Measurements from ENCODE around the gene USH1C. TPM values are rescaled to one million over a fixed set of nuclear protein-coding genes. Genes with fewer than 3 reads are reported as not detected.

USH1C gene
- total RNA-seq, 1 experiment from 2014 or later: 35.4 TPM

DNA sequence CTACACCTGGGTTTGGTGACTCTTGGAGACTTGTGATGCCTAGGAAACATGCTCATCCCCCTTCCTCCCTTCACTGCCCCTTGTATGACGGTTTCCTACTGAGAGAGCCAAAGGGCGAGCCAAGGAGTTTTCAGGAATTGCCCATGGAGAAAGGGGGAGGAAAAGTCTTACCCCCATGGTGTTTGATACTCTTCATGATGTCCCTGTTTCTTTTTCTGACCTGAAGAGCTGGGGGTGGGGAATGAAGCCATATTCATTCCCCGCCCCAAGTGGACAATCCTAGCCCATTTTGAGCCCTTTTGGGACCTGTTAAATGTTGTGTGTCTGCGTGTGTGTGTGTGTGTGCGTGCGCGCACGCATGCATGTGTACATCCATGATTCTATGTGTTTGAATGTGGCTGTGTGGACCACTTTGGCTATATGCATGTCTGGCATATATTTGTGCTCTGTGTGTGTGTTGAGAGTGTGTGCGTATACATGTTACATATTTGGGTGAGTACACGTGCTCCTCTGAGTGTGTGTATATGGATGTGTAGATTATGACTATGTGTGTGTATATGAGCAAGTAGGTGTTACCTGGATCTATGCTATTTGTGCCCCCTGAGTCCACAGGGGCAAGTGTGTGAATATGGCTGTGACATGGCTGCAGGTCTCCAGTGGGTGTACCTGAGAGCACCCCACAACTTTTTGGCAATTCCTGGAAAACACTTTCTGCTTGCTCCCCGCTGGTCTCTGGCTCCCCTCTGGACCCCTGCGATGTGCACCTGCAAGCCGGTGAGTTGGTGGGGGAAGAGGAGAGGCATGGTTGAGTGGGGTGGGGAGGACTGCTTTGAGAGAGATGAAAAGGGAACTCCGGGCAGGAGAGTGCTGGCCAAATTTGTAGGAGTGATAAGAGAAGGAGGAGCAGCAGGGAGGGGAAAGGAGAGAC, 27.5 kb upstream of the USH1C start:
- DNase-seq (ENCODE audit: extremely low read depth, low read depth): no peak

DNA sequence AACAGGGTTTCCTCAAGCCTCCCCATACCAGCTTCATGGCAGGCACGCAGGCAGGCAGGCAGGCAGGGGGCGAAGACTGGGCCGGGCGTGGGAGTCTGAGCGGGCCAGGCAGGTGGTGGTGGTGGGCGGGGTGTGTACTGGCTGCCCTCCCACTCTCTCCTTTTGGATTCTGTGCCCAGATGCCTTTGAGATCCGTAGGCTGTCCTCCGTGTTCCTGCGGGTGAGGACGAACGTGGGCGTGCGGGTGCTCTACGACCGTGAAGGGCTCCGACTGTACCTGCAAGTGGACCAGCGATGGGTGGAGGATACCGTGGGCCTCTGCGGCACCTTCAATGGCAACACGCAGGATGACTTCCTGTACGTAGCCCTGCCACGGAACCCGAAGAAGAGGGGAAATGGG, 25.8 kb upstream of the USH1C start:
- no peak for DNase-seq (ENCODE audit: extremely low read depth, low read depth)

DNA sequence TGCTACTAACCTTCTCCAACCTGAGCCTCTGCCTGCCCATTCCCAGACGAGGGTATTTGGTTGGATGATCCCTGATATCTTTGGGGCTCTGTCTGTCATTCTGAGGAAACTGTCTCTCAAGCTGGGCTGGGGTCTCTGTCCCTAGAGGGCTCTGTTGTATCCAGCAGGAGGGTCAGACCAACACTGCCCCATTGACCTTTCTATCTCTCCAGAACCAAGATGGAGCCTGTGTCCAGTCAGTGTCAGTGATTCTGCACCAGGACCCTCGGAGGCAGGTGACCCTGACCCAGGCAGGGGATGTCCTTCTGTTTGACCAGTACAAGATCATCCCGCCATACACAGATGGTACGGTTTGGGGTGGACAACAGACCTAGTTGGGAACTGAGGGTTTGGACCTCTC, 24.7 kb upstream of the USH1C start:
- no peak for DNase-seq (ENCODE audit: extremely low read depth, low read depth)

DNA sequence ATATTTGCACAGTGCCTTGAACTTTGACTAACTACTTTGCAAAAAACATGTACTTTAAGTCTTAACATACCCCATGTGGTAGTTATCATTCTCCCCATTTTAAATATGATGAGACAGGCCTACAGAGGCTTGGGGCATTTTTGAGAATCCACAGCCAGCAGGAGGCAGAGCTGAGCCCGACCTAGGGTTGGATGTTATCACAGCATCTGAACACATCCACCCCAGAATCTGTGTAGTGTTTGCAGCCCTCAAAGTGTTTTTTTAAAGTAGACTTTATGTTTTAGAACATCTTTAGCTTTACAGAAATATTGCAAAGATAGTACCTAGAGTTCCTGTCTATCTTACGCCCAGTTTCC, 20.4 kb upstream of the USH1C start:
- DNase-seq (ENCODE audit: extremely low read depth, low read depth): no peak

DNA sequence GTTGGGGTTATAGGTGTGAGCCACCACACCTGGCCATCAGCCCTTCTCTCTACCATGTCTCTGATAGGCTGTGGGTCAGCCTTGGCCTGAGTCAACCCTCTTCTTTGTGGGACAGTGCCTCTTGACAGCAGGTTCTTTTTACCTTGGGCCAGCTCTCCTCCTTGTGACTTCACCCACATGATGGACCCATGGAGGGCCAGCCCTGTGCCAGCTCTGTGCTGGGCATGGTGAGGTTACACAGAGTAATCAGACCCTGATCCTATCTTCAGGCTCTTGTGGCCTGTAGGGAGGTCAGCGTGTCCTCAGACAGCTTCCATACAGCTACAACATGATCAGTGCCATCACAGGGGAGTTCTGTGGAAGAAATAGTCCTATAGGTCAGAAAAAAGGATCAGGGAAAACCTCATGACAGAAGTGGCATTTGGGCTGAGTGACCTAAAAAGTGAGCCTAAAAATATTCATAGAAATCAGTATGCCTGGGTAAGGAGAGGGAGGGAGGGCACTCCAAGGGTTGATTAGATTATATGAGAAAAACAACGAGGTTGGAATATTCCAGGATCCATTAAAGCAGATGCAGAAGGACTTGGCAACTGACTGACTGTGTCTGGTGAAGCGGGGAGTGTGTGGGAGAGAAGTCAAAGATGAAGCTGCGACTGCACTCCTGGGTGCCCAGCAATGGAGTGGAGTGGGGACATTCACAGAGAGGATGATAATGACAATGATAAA, 19.9 kb upstream of the USH1C start:
- DNase-seq (ENCODE audit: extremely low read depth, low read depth): no peak

DNA sequence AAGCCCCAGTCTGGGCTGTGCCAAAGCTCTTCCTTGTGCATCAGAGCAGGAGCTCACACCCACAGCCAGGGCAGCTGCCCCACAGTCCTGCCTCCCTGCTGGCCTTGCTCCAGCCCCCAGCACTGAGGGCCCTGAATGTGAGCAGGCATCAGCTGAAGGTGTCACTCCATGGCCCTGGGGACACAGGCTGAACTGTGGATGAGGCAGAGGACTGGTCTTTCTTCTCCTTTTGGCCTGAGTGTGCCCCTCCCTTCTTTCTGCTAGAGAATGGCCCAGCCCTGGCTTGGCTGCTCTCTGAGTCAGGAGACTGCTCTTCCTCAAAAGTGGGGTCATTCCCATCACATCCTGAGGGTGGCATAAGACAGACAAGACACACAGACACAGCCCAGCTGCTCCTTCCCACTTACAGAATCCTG, 19.0 kb upstream of the USH1C start:
- no peak for DNase-seq (ENCODE audit: extremely low read depth, low read depth)

DNA sequence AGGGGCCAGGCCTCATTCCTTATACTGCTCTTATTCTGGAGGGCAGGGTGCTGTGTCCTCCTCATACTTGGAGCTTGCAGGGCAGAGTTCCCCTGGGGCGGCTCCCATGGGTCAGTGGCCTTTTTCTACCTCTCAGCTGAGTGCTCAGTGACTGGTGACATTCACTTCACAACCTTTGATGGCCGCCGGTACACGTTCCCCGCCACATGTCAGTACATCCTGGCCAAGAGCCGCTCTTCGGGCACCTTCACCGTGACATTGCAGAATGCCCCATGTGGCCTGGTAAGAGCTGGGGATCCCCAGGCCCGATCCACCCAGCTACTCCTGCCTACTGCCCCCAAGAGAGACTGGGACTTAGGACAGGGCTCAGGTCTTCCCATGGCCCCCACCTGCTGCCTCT, 17.3 kb upstream of the USH1C start:
- no peak for DNase-seq (ENCODE audit: extremely low read depth, low read depth)

DNA sequence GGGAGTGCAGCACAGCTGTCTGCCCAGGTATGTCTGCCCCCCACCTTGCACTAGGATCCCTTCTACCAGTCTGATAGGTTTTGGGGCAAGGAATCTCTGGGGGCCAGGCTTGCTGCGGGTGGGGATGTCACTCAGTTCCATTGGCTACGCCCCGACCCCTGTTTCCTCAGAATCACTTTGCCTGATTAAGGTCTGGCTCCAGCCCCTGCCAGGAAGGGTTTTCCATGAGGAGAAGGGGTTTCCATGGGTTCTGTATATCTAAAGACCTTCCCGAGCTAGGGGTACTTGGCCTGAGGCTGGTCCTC, 16.8 kb upstream of the USH1C start:
- DNase-seq (ENCODE audit: extremely low read depth, low read depth): no peak

DNA sequence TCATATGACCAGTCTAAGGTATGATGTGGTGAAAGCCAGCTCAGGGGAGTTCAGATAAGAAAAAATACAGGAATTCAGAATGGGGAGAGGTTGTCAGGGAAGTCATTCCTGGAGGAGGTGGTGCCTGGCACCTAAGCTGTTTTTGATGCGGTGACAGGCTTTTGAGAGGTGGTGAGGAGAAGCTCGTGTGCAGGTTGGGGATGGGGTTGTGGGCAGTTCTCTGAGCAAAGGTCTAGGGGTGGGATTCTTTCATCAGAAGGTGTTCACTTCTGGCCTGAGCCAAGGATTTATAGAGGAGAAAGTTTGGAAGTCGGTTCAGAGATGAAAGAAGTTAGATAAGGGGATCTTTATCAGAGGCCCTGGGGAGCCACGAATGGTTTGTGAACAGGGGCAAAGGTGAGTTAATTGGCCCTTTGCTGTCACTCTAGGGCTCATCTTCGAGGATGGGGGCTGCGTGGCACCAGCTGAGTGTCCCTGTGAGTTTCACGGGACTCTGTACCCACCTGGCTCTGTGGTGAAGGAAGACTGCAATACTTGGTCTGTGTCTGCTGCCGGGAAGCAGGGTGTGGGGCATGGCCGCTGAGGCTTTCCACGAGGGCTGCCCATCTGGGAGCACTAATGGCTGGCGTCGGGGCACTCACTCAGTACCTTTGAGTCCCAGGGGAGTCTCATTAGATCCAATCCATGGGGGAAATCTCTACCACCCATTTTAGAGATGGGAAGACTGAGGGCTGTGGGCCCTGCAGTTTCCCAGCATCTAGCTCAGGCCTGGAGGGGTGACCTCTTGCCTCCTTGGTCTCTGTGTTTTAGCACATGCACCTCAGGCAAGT, 16.3 kb upstream of the USH1C start:
- DNase-seq (ENCODE audit: extremely low read depth, low read depth): no peak

DNA sequence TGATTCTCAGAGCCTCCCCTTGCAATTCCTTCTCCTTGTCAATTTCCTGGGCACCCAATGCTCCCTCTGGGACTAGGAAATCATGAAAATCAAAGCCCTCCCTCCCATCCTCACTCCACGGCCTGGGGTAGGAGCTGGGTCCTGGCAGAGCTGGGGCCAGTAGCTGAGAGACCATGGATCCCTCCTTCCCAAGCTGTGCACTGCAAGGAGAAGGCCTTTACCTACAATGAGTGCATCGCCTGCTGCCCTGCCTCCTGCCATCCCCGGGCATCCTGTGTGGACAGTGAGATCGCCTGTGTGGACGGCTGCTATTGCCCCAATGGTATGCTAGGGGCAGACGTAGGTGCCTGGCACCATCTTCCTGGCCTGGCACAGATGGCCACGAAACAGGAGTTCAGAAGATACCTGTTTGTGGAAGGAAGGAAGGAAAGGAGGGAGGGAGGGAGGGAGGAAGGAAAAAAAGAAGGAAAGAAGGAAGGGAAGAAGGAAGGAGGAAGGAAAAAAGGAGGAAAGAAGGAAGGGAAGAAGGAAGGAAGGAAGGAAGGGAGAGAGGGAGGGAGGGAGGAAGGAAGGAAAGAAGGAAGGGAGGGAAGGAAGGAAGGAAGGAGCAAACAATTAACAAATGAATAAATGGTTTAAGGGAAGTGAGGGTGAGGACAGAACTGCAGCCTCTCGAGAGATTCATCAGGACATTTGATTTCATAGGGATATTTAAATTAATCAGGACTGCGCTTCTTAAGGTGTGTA, 15.3 kb upstream of the USH1C start:
- no peak for DNase-seq (ENCODE audit: extremely low read depth, low read depth)

DNA sequence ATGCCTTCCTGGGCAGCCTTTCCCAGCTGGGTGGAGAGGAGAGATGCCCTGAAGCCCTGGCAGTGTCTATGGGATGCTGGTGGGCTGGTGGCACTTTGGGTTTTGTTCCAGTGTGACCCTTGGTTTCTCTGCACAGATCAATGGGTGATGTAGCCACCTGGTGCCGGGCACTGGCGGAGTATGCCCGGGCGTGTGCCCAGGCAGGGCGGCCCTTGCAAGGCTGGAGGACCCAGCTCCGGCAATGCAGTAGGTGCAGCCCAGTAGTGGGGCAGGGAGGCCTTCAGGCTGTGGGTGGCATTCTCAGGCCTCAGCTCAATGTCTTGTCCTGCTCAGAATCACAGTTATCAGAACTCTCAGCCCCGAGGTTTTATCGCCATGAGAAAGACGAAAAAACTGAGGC, 14.7 kb upstream of the USH1C start:
- no peak for DNase-seq (ENCODE audit: extremely low read depth, low read depth)

DNA sequence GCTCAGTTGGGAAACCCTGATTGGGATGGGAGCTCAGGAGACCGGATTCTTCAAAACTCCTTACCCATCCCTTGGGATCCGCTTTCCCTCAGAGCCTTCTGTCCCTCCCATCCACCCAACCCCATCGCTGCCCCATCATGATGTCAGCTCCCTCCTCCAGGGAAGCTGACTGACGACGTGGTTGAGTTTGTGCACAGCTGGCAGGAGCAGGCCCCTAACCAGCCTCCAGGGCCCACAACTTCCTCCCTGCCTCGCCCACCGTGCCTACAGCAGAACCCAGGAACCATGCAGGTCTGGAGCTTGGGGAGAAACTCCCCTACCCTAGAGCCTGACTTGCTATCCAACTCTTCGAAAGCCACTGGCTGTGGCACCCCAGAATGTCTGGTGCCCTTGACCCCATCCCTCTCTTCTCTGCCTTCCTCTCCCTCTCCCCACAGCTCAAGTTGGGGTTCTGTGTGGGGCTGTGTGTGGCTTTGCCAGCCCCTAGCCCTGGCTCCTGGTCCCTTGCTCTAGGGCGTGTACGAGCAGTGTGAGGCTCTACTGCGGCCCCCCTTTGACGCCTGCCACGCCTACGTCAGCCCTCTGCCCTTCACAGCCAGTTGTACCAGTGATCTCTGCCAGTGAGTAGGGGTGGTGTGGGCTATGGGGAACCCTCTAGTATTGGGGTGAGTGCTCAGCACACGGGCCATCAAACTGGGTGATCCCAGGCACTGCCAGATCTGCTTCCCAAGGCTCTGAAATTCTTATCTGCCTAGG, 14.0 kb upstream of the USH1C start:
- DNase-seq (ENCODE audit: extremely low read depth, low read depth): no peak

DNA sequence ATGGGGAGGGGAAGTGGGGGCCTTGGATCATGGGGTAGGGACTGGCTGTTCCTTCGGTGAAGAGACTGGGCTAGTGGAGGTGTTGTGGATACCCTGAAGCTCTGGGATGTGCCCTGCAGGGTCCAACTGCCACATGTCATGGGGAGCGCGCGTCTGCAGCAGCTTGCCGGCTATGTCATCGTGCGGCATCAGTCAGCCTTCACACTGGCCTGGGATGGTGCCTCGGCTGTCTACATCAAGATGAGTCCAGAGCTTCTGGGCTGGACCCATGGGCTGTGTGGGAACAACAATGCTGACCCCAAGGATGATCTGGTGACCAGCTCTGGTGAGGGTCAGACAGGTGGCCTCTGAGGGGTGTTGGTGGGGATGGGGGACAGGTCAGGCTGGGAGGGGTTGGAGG, 12.8 kb upstream of the USH1C start:
- DNase-seq (ENCODE audit: extremely low read depth, low read depth): no peak

DNA sequence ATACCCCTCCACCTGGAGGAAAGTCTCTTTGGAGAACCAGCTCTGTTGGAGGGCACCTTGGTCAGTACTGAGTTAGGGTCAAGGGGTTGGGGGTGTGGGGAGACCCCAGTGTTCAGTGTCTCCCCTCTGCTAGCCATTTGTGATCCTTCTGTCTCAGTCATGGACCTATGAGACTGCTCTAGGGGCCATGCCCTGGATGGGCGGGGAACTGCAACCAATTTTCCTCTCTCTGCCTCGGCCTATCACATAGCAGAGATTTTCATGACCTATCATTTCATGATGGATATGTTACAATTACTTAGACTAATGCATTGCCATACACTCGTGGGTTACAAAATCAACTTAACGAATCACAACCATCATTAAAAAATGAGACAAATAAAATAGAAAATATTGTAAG, 10.3 kb upstream of the USH1C start:
- no peak for DNase-seq (ENCODE audit: extremely low read depth, low read depth)

DNA sequence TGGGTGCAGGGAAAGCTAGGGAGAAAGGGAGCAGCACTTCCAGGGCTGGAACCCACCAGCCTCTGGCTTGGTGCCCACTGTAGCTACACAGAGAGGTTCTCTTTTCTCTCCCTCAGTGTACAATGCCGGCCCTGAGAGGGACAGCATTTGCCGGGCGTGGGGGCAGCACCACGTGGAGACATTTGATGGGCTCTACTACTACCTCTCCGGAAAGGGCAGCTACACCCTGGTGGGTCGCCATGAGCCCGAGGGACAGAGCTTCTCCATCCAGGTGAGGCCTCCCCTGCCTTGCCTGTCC, 9.0 kb upstream of the USH1C start:
- no peak for DNase-seq (ENCODE audit: extremely low read depth, low read depth)

DNA sequence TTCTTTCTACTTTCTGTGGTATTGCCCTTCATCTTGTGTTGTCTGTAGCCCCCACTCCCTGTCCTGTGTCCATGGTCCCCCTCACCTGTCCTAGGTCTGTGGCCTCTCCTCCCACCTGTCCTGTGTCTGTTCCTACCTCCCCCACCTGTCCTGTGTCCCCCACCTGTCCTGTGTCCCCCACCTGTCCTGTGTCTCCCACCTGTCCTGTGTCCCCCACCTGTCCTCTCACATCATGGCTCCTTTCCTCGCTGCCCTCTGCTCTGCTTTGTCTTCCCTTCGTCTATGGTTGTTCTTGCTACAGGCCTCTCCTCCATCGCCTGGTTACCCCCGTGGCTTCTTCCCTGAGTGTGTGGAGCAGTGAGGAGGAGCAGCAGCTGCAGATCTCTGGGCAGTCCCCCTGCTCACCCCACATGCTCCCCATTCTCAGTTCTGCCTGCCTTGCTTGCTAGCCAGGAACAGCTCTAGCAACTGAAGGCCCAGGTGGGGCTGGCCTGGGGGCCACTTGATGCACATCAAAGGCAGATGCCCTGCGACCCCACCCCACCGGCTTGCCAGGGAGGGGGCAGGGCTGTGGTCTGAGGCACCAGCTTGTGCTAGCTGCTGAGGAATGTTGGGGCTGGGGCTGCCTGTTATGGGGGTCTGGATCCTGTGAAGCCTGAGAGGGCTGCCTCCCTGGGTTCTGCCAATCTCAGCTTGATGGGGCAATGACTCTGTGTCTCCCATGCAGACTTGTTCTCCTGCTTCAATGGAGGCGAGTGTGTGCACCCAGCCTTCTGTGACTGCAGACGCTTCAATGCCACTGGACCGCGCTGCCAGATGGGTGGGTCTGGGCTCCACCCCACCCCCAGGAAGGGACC, 8.4 kb upstream of the USH1C start:
- no peak for DNase-seq (ENCODE audit: extremely low read depth, low read depth)

DNA sequence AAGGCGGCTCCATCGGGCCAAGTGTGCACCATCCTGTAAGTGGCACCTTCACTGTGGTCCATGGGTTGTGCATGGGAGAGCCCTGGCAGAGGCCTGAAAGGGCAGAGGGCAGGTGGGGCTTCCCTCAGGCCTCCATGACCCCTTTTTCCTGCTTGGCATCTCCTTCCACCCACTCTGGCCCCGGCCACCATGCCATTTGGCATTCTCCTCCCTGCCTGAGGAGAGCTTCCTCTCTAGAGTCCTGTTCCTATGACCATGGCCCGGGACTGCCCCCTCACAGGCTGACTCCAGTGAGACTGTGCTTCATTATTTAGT, 7.8 kb upstream of the USH1C start:
- no peak for DNase-seq (ENCODE audit: extremely low read depth, low read depth)

DNA sequence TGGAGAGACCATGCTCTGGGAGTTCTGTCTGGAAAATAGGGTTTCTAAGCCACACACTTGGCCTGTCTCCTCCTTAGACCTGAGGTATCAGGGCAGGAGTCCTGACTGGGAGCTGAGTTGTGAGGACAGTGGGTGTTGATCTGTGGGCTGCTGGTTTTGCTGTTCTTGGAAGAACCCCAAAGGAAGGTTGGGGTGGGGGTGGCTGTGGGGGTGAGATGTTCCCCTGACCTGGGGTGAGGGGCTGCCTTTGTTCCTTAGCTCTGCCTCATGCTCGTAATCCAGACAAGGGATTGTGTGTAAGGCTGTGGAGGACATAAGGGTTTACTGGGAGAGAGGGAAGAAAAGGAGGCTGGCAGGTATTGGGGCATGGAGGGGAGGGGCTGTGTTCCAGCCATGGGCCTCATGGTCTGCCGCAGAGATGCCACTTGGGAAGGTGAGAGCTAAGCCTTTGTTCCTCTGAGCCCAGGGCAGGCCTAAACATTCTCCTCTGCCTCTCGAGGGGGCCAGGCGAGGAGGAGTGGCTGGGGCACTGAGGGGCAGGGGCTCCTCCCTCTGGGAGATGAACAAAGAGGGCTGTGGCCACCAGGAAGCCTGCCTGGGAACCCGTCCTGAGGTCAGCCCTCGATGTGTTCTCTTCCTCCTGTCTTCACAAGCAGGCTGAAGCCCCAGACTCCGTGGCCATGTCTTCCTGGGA, 7.3 kb upstream of the USH1C start:
- DNase-seq (ENCODE audit: extremely low read depth, low read depth): no peak

Measured in NCI-H460 (cell line).